ENCODE results near the gene ZNF622.

Gene ZNF622

GRCh38 chr5:16431490-16431889 is 34.1 kb downstream of the ZNF622 start:
- DNase-seq (ENCODE audit: low spot score), result no peak

DNA sequence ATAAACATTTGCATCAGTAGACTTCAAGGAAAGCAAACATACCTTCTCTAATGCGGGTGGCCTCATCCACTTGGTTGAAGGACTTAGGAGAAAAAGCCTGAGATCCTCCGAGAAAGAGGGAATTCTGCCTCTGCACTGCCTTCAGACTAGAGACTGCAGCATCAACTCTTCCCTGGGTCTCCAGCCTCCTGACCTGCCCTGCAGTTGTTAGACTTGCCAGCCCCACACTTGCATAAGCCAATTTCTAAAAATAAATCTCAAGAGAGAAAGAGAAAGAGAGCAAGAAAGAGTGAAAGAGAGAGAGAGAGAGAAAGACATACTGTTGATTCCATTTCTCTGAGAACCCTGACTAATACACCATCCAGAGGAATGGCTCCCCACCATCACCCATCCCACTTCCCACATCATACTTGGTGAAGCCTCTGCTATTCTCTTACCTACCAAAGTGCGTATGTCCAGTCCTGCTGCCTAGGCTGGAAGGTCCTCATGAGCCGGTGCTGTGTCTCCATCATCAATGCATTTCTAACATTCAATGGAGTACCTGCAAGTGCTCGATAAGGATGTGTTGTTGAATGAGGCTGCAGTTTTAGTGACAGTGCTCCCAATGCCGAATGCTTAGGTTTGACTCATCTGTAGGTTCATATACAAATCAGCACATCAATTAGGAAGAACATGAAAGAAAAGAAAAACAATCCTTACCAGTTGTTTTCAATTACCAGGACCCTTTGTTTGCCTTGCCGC is 35.1 kb downstream of the ZNF622 start:
- no peak for DNase-seq (ENCODE audit: low spot score)

DNA sequence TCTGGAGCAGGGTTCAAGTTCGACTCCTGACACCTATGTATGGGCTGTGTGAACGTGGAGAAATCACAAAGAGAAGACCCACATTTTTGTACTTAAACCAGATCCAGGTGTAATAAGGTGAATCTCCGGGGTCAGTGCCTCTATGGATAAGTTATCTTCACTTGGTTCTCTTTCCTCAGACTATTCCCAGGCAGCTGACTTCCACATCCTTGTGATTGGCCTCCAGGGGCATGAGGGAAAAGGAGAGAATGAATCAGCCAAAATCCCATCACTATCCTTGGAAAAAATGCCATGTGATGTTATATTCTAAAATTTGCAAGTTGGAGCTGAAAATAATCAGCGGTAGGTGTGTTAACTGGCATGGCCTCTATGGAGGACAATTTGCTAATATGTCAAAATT is 37.2 kb downstream of the ZNF622 start:
- no peak for DNase-seq (ENCODE audit: low spot score)

GRCh38 chr5:16427587-16427986 is 38.0 kb downstream of the ZNF622 start:
- no peak for DNase-seq (ENCODE audit: low spot score)

DNA sequence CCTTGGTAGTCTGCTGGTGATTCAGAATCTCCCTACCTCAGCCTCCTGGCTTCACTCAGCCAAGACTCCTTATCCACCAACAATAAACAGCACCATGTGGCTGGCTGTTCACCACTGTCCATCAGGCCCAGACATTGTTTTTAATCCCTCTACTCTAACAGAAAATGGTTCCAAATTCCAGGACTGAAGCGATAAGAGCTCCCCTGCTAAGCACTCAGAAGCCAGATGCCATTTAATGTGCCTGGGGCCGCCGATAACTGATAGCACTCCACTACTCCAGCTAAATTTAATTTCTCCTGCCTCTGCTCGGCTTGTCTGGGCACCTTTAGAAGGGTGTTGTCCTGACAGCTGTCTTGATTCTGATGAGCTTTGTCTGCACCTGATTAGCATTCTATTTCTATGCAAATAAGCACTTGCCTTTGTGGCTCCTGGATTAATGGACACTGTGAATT is 47.1 kb downstream of the ZNF622 start:
- DNase-seq (ENCODE audit: low spot score), result no peak

- no peak for DNase-seq (ENCODE audit: low spot score)
These were observed 48.1 kb downstream of the ZNF622 start for GRCh38 chr5:16417398-16418074.

- DNase-seq (ENCODE audit: low spot score), result no peak
These were observed 50.7 kb downstream of the ZNF622 start for GRCh38 chr5:16414861-16415260.

GRCh38 chr5:16413166-16413860 is 52.3 kb downstream of the ZNF622 start:
- no peak for DNase-seq (ENCODE audit: low spot score)

- no peak for DNase-seq (ENCODE audit: low spot score)
These were observed 53.0 kb downstream of the ZNF622 start for GRCh38 chr5:16412556-16412955.

GRCh38 chr5:16411741-16412455 is 53.7 kb downstream of the ZNF622 start:
- DNase-seq (ENCODE audit: low spot score), result no peak

- DNase-seq (ENCODE audit: low spot score), result no peak
These were observed 54.4 kb downstream of the ZNF622 start for GRCh38 chr5:16411235-16411634.

DNA sequence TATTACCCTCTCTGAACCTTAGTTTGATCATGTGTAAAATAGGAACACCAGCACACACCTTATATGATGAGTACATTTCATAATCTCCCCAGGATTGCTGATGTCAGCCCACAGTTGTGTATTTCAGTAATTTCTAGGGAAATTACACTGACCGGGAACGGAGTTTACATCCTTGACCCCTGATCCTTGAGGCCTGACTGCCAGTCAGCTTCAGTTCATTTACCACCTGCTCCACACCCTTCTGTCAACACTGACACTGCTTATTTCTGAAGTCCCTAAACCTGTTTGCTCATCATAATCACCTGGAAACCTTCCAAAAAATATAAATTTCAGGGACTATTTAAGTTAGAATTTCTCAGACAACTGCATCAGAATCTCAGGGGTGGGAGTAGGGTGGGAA is 55.3 kb downstream of the ZNF622 start:
- DNase-seq (ENCODE audit: low spot score), result no peak

- no peak for DNase-seq (ENCODE audit: low spot score)
These were observed 59.0 kb downstream of the ZNF622 start for GRCh38 chr5:16406630-16407029.

DNA sequence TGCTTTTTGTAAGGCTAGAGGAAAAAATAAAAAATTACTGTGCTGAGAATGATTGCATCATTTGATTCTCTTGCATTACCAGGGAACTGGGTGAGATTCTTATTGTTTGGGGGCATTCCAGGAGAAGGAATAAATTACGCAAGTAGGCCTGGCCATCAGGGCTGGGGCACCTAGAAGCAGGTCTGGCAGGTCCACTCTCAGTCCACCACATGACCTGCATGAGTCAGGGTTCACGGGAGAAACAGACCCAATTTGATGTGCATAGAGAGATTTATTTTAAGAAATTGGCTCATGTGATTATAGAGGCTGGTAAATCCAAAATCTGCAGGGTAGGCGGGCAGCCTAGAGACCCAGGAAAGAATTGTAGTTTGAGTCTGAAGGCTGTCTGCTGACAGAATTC is 59.6 kb downstream of the ZNF622 start:
- DNase-seq (ENCODE audit: low spot score), result no peak

Measured in CD4-positive, alpha-beta T cell treated with Interleukin-6 at 100 ng/mL for 8 hours (primary cell).